Measurements from ENCODE around the gene RCBTB2.

GRCh38 chr13:48475230-48475629 is 57.6 kb downstream of the RCBTB2 start:
- TF ChIP-seq EZH2phosphoT487 (IDR thresholded peaks at IDR 0.05; ENCODE audit: insufficient read depth, low read depth), result no peak
- TF ChIP-seq EZH2 (IDR thresholded peaks at IDR 0.05; ENCODE audit: insufficient read depth, poor library complexity, severe bottlenecking), result no peak

Measured in GM23248 (cell line).